Measurements from ENCODE around the gene TPRX2. TPM values are rescaled to one million over a fixed set of nuclear protein-coding genes. Genes with fewer than 3 reads are reported as not detected.

Gene TPRX2
- total and polyA plus RNA-seq, 2 experiments from 2014 or later = not detected

- no peak for TF ChIP-seq ETS1 (IDR thresholded peaks at IDR 0.05)
- no peak for TF ChIP-seq POLR2AphosphoS5 (IDR thresholded peaks at IDR 0.05; ENCODE audit: low read depth)
- TF ChIP-seq CTCF (conservative IDR thresholded peaks at IDR 0.05; ENCODE audit: low read depth in 2 of 2) = no peak
- no peak for TF ChIP-seq STAT1 (IDR thresholded peaks at IDR 0.05; ENCODE audit: unreplicated experiment)
- TF ChIP-seq JUNB (IDR thresholded peaks at IDR 0.05; ENCODE audit: unreplicated experiment) = no peak
- TF ChIP-seq CREB1 (CRISPR knock-in tag; IDR thresholded peaks at IDR 0.05; ENCODE audit: low read depth) = no peak
- no peak for TF ChIP-seq ZNF114 (CRISPR knock-in tag; IDR thresholded peaks at IDR 0.05)
- no peak for TF ChIP-seq ZNF331 (CRISPR knock-in tag; IDR thresholded peaks at IDR 0.05; ENCODE audit: low read depth)
- TF ChIP-seq REST (IDR thresholded peaks at IDR 0.05; ENCODE audit: unreplicated experiment) = no peak
- no peak for TF ChIP-seq EZH2phosphoT487 (IDR thresholded peaks at IDR 0.05; ENCODE audit: unreplicated experiment)
Measured at GRCh38 chr19:47820410-47820809, 38.6 kb upstream of the TPRX2 start (continued).

GRCh38 chr19:47821460-47822020 is 37.5 kb upstream of the TPRX2 start, which contains the start of gene CRX:
Gene CRX, plus strand, starts transcription at chr19:47821937. Its CDS starts 12,507 bp downstream, at chr19:47834444.
- H3K27me3 ChIP-seq (ENCODE audit: insufficient read depth) = no peaks in the 10 kb centered on the region
- H3K4me3 Mint-ChIP-seq = no peak within 1 kb of the TSS

More at GRCh38 chr19:47821460-47822020, 37.5 kb upstream of the TPRX2 start, which contains the start of gene CRX:
- Mint-ChIP-seq H3K27ac (no peak within 1 kb of the TSS; the same call in 1 of the 2 replicates), H3K27me3 (ENCODE audit: insufficient read depth, low read depth, poor library complexity) (peaks cover 16% of the 10 kb centered on the region), H3K4me1 (peaks cover 28% of the 10 kb centered on the region), H3K9me3 (no peaks in the 10 kb centered on the region; the same call in 1 of the 3 replicates), H3K36me3 (ENCODE audit: low read depth) (no peaks in the 10 kb centered on the region; the same call in 2 of the 3 replicates)
- Histone ChIP-seq H3K79me2 (replicated peaks; ENCODE audit: insufficient read depth) (no peaks in the 10 kb centered on the region), H3K27ac (ENCODE audit: low read depth) (no peak within 1 kb of the TSS), H3K36me3 (ENCODE audit: insufficient read depth) (no peaks in the 10 kb centered on the region), H3K4me1 (ENCODE audit: insufficient read depth) (peaks cover 12% of the 10 kb centered on the region), H3K4me3 (no peak within 1 kb of the TSS), H4K20me1 (replicated peaks; ENCODE audit: insufficient read depth) (no peaks in the 10 kb centered on the region), H3F3A (replicated peaks; ENCODE audit: low read depth) (no peaks in the 10 kb centered on the region), H3K4me2 (no peak within 1 kb of the TSS), H3K9me2 (ENCODE audit: insufficient read depth) (no peaks in the 10 kb centered on the region), H2AFZ (peak within 1 kb of the TSS; percentile 80)
- ATAC-seq (peak; percentile 25), DNase-seq (ENCODE audit: low spot score) (no peak)
- TF ChIP-seq ZNF114 (CRISPR knock-in tag; IDR thresholded peaks at IDR 0.05) = no peak
- TF ChIP-seq EZH2phosphoT487 (IDR thresholded peaks at IDR 0.05; ENCODE audit: unreplicated experiment) = no peak
- no peak for TF ChIP-seq REST (IDR thresholded peaks at IDR 0.05; ENCODE audit: unreplicated experiment)

Measured in GM23338 (cell line).